ENCODE measurements around the gene MXD3.
"Not testable (repeated sequence)": the region's sequence is repeated elsewhere in the genome, so short reads cannot be mapped to it uniquely, and the experiment has no call there.

Gene MXD3

DNA sequence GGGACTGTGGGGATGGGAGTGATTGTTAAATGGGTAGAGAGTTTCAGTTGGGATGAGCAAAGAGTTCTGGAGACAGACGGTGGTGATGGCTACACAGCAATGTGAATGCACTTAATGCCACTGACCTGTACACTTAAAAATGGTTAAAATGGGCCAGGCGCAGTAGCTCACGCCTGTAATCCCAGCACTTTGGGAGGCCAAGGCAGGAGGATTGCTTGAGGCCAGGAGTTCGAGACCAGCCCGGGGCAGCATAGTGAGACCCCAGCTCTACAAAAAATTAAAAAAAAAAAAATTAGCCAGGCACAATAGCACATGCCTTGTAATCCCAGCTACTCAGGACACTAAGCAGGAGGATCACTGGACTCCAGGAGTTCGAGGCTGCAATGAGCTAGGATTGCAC lies 32.1 kb upstream of the MXD3 start:
- no peak for DNase-seq (ENCODE audit: low read depth in 3 of 3, low spot score in 1 of 3)

DNA sequence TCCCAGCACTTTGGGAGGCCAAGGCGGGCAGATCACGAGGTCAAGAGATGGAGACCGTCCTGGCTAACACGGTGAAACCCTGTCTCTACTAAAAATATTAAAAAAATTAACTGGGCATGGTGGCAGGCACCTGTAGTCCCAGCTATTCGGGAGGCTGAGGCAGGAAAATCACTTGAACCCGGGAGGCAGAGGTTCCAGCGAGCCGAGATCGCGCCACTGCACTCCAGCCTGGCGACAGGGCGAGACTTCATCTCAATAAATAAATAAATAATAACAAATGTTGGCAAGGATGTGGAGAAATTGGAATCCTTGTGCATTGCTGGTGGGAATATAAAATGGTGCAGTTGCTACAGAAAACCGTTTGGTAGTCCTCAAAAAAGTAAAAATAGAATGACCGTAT lies 31.3 kb upstream of the MXD3 start:
- not testable (repeated sequence) for DNase-seq (ENCODE audit: low read depth in 3 of 3, low spot score in 1 of 3)

DNA sequence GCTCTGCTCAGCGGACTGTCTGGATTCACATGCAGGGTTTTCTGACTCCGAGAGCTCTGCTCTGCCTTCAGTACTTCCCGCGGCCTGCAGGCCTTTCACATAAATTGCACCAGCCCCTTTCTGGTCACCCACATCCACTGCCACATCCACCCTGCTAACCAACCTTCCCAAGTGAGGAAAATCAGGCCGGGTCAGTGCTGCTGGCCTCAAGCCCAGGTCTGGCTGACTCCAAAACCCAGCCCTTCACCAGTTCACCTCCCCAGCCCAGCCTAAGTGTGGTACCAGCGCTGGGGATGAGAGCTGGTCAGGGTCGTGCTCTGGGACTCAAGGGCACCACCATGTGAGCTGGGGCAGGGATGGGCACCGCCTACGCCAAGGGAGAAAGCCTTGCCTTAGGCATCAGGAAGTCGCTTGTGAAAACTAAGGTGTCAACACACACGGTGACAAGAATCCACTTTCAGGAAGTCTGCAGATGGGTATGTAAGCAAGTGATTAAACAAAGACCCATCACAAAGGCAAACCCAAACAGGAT lies 27.5 kb upstream of the MXD3 start:
- no peak for DNase-seq (ENCODE audit: low read depth in 3 of 3, low spot score in 1 of 3)

DNA sequence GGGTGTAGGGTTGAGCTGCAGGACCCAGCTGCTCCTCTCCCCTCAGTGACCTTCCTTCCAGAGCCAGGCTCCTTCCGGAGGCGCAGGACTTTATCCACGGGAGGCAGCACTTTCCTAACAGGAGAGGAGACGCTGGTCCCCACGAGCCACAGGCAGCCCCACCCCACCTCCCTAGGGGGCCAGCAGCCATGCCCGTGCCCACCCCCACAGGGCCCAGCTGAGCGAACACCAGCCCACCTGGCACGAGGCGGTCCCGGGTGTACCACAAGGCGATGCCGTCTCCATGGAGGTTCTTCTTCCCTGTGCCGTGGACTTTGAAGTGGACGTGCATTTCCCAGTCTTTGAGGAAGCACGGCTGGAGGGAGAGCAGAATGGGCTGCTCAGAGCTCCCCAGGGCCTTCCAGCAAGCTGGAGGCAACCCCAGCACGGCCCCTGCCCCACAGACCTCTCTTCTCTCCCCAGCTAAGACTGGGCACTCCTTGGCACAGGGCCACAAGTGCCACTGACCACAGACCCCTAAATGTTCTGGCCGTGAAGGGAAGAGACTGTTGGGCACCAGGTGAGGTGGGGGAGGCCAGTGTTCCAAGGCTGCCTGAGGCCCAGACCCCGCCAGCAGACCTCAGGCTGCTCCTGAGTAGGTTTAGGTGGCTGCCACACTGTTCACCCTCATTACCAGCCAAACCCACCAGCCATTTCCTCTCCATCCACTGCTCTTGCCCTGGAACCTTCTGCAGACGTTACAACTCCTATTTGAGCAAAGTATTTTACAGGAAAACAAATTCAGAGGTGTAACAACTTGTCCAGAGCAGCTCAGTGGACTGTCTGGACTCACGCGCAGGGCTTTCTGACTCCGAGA lies 26.8 kb upstream of the MXD3 start:
- DNase-seq (ENCODE audit: low read depth in 3 of 3, low spot score in 1 of 3), result no peak

DNA sequence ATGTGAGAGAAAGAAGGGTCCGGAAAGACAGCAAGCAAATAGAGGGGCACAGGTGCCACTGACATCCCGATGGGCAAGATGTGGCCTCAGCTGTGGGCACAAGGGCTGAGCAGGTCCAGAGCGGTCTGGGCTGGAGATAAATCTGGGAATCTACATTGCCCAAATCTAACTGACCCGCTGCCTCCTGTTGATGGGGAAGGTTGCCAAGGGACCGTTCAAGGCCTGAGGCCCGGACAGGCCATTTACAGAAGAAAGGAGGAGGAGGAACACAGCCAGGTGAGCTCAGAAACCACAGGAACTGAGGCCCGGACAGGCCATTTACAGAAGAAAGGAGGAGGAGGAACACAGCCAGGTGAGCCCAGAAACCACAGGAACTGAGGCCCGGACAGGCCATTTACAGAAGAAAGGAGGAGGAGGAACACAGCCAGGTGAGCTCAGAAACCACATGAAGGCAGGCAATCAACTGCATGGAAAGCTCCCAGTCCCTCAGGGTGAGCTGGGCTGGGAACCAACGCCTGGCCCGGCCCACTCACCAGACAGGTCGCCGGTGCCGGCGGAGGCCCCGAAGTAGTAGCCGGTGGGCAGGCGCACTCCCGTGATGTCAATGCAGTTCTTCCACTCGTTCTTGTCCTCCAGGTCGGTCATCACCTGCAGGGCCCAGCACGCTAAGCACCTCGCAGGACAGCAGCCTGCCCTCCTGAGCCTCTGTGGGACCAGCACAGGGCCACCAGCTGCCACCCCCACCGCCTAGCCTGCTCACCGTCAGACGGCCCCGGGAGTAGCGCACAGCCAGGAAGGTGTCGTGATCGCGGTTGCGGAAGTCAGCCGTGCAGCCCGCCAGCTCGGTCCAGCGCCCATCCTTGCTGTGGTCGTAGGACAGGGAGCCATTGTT lies 25.2 kb upstream of the MXD3 start:
- no peak for DNase-seq (ENCODE audit: low read depth in 3 of 3, low spot score in 1 of 3)

DNA sequence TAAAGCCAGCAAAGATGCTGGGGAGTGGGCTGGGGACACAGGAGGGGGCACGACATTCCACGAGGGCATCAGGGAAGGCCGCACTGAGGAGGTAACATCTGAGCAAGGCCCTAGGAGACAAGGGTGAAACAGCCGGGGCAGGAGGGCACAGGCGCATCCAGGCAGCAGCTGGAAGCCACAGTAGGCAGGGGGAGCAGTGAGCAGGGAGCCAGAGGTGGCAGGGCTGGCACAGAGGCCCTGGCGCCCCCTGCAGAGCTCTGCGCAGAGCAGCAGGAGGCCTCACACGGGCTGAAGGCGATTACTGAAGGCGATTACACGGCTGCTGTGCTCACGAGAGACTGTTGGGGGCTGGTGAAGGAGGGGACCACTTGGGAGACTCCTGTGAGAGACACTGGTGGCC lies 24.4 kb upstream of the MXD3 start:
- DNase-seq (ENCODE audit: low read depth in 3 of 3, low spot score in 1 of 3), result no peak

DNA sequence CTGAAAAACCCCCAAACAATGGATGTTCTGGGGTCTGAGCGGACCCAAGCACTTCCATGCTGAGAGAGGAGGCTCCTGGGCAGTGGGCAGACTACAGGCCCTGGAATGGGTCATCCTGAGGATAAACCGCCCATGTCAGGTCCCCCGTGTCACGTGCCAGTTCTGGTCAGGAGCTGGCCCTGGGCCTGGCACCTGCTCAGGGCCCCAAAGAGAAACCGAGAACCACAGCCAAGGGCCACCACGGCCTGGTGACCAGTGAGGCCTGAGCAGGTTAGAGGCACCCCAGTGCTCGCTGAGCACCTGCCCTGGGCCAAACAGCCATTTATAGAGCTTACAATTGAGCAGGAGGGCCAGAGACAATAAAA lies 24.0 kb upstream of the MXD3 start:
- DNase-seq (ENCODE audit: low read depth in 3 of 3, low spot score in 1 of 3), result no peak

DNA sequence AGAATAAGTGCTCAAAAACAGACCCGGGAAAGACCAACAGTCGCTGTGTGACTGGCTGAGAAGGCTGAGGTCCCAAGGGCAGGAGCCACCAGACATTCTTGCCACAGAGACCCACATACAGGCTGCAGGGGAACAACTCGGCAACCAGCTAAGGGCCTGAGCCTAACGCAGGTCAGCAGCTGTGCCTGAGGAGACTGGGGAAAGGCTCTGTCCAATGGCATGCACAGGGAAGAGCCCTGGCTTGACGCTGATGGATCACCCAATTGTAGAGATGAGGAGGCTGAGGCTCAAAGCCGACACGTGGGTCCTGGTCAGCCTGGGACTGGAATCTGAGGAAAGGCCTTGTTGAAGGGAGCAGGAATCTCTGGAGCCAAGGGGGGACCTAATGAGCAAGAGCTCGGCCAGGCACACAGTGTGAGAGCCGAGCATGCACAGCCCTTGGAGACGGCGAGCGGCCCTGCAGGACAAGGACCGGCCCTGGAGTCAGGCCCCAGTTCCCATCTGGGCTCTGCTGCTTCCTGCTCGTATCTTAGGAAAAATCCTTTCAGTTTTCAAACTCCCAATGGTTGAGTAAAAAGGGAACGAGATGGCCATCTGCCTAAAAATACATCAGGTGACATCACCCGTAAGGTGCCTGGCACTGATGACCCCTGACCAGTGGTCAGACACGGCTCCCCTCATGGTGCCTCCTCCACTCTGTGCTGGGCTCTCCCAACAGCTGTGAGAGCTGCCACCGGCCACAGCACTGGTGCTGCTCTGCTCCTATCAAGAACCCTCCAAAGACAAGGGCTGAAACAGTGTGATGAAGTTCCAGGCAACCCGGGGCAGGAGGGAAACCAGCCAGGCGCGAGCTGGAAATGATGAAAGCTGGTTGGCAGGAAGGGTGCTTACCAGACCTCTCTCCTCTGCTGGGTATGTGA lies 23.3 kb upstream of the MXD3 start:
- DNase-seq (ENCODE audit: low read depth in 3 of 3, low spot score in 1 of 3), result no peak

DNA sequence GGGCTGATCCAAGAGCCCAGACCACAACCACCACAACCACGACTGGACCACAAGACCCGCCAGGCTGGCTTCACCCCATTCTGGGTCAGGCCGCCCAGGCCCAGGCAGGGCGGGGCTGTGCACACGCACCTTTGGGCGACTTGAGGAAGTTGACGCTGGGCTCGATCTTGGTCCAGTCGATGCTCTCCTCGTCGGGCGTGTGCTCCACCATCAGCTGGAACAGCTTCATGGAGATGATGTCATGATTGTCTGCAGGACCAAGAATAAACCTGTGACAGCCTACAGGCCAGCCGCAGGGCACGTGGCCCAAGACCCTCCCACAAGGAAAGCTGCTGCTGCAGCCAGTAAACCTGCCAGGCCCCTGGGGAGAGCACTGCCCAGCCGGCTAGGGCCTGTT lies 22.5 kb upstream of the MXD3 start:
- no peak for DNase-seq (ENCODE audit: low read depth in 3 of 3, low spot score in 1 of 3)

DNA sequence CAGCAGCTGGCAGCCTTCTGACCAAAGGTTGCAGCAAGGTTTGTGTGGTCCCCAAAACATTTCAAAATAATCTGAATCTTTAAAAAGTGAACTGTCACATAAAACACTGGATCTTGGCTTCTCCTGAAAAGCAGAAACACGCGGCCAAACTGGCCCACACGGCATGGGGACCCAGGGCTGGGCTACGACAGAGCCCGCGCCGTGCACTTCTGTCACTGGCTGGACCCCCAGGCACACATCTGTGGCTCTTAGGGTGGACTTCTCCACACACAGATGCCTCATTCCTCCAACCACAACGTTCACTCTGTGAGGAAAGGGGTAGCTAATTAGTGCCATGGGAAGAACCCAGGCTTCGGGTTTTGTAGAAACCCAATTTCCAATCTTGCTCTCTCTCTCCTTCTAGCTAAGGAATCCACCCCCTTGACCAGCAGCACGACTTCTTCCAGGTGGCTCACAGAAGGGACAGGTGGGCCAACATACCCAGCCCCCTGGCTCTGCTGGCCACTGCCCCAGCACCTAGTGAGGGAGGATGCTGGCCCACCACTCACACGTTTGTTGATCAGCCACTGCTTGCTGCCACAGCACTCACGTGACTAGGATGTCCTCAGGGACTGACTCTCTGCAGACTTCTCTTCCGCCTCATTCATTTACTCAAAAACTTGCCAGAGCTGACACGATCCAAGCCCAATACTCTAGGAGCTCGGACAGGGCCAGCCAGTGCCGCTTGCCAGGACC lies 21.9 kb upstream of the MXD3 start:
- DNase-seq (ENCODE audit: low read depth in 3 of 3, low spot score in 1 of 3), result no peak

DNA sequence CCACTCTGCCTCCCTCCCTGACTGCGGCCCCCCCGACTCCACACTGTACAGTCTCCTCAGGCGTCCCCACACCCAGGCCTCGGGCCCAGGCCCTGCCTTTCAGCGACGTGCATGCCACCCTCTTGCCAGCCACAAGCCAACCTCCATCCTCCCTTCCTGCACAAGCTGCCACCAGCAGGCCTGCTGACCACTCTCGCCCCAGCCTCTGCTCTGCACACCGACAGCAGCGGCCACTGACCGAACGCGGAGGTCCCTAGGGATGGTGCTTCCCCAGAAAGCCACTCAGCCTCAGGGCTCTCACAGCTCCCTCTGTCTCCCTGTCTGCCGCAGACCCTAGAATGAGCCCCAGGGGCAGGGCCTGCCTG lies 21.2 kb upstream of the MXD3 start:
- DNase-seq (ENCODE audit: low read depth in 3 of 3, low spot score in 1 of 3), result no peak

DNA sequence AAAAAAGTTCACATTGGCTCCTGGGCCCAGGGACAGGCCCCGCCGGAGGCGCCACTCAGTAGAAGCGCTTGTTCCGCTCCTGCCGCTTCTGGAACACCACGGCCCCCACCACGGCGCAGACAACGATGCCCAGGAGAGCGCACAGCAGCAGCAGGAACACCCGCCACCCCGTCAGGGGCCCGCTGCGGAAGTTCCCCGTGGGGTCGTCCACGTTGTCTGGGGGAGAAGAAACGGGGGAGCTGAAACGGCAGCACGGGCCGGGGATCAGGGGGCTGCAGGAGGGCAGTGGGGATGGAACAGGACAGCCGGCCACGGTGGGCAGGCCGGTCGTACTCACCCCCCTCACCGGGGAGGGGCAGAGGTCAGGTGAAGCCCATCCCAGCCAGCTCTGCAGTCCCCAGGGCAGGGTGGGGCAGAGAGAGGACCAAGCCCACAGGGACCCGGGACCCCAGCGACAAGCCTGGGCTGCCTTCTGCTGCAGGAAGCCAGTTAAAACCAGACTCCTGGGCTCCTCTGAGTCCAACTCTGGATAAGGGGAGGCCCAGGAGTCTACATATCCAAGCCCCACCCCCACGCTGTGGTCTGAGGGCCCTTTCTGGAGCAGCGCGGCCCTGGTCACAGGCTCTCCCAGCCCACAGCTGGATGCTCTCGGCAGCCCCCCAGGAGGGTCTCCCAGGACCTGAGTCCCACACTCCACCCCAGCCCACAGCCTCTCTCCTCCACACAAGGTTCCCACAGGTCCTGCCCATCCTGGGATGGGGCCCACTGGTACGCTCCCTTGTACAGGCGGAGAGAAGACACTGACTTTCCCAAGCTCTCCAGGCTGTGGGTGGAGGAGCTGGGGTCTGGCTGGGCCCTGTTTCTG lies 20.6 kb upstream of the MXD3 start:
- DNase-seq (ENCODE audit: low read depth in 3 of 3, low spot score in 1 of 3), result no peak

DNA sequence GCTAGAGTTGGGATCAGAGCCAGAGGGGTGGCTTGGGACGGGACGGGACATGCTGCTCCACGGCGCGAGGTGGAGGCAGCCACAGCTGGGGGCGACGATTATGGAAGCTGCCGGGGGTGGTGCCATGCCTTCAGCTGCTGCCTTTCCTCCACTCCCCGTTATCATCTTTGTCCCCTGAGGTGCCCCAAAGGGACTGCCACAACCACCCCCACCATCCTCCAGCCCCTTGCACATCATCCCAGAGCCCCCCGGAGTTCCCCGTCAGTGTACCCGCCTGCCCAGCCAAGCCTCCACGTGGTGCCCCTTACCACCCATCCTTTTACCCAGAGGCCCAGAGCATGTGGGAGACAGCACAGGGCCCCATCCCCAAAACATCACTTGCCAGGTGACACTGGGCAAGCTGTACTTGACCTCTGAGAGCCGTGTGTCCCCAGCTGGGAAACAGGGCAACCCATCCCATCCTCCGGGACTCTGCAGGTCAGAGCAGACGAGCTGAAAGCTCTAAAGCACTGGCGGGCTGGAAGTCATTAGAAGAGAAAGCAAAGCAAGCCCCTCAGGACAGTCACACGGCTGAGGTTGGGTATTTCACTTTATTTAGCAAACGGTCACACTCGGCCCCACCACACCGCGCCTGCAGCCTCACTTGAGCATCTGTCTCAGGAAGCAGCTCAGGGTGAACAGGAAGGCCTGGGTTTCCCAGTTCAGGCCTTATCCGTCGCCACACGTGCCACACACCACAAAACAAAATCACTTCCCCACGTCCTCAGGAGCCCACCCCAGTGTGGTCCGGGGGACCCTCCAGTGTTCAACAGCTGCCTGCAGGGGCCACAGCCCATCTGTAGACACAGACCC lies 19.5 kb upstream of the MXD3 start:
- DNase-seq (ENCODE audit: low read depth in 3 of 3, low spot score in 1 of 3), result no peak

DNA sequence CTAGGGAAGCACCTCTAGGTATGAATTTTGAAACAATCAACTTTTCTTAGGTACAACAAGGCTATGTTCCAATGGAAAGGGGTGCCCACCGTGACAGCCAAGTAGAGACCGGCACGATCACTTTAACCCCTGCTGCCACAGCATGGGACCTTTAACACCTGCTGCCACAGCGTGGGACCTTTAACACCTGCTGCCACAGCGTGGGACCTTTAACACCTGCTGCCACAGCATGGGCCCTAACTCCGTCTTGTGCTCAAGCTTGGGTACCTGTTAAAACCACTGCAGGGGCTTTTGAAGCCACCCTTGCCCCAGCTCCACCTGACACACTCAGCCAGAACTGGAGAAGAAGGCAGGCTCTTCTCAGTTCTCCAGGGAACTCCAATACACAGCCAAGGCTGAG lies 18.2 kb upstream of the MXD3 start:
- DNase-seq (ENCODE audit: low read depth in 3 of 3, low spot score in 1 of 3), result no peak

DNA sequence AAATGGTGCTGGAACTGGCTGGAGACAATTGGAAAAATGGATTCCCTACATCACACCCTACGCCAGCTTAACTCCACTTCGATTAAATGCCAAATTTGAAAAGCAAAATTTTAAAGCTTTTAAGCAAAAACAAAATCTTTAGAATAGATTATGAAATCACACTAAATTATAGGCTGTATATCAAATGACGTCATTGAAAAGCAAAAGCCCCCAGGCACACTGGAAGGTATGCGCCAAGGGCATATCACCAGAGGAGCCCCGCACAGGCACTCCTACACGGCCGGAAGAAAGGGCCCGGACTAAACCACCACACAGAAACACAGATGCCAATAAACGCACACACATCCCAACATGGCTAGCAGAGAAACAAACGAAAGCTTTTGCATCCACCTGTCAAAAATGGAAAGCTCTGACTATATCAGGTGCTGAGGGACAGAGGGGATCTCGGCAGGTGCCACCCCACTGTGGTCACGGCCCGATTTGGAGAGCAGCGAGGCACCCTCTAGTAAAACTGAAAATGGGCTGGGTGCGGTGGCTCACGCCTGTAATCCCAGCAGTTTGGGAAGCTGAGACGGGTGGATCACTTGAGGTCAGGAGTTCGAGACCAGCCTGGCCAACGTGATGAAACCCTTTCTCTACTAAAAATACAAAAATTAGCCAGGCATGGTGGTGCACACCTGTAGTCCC lies 17.0 kb upstream of the MXD3 start:
- DNase-seq (ENCODE audit: low read depth in 3 of 3, low spot score in 1 of 3), result no peak

DNA sequence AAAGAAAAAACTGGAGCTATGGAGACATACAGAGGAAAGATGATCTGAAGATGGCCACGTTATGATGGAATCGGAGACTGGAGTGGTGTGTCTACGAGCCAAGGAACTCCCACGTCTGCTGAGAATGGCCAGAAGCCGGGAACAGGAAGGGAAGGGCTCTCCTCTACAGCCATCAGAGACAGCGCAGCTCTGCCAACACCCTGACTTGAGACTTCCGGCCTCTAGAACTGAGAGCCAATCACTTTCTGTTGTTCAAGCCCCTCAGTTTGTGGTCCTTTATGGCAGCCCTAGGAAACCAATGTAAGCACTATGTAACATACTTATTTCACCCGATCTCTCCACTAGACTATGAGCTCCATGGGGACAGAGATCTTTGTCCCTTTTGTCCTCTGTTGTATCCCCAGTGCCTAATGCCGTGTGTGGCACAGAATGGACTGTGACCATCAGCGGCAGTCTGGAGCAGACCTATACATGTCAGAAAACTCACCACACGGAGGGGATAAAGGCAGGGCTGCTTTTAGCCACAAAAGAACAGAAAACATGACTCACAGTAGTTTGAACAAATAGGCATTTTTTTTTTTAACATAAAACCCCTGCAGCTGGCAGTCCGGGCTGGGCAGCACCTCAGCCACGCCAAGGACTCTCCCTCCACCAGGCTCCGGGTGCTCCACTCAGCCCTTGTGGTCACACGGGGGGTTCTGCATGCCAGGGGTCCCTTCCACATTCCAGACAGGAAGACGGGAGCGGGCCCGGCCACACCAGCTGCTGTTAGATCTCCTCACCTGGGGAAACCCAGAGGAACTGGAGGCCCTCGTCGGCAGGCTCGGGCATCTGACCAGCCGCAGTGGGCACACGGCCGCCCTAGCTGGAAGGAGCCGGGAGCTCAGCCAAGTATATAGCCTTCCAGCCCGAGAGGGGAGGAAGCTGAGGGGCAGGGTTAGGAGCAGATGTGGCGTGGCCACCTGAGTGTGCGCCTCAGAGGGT lies 16.1 kb upstream of the MXD3 start:
- no peak for DNase-seq (ENCODE audit: low read depth in 3 of 3, low spot score in 1 of 3)

DNA sequence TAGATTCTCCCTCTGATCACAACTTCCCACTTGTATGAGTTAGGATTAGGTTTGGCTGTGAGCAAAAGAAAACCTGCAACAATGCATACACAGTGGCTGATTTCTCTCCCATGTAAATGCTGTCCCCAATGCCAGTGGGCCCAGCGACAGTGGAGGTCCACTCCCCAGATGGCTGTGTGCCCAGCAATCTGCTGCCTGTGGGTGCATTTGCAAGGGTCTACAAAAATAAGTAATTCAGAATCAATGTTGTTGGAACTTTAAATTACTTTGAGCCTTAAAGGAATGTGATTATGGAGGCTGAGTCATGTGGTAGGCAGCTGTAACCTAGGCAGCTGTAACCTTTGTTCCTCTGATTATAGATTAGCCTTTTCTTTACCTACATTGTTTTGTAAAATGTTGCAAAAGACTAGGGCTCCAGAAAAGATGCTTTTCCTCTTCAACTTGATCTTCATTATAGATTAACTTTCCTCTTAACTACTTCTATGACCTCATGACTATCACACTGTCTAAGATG lies 14.2 kb upstream of the MXD3 start:
- DNase-seq (ENCODE audit: low read depth in 3 of 3, low spot score in 1 of 3), result no peak

All from stimulated activated CD4-positive, alpha-beta T cell treated with anti-CD3 and anti-CD28 coated beads, TNF-alpha, amount 100 ng/mL, for 1 hour (primary cell).